GM18508 (cell line): ENCODE results near the gene CAPN8.

ENCODE experiments used
- ATAC-seq: cut with Tn5 transposase; IDR thresholded peaks from one replicate; pipeline ENCODE4 v1.9.1; 2021; ENCODE audit warnings: moderate number of reproducible peaks; ENCODE audit not compliant: insufficient read depth, unreplicated experiment

CAPN8 gene

GRCh38 chr1:223621312-223621734 lies 44.2 kb downstream of the CAPN8 start:
- peak; percentile 96 for ATAC-seq

- no peak for ATAC-seq
Measured at GRCh38 chr1:223620297-223620897, 45.1 kb downstream of the CAPN8 start.

DNA sequence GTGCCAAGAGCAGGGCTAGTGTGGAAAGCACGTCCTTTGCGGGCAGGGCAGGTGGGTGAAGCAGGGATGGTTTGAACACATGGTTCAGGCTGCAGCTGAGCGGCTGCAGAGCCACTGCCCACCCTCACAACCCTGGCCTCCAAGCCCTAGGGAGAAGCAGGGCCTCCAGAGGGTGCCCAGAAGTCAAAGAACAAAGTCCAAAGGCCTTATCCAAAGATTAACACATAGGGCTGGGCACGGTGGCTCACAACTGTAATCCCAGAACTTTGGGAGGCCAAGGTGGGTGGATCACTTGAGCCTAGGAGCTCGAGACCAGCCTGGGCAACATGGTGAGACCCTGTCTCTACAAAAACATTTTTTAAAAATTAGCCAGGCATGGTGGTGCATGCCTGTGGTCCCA lies 46.8 kb downstream of the CAPN8 start:
- ATAC-seq: no peak

DNA sequence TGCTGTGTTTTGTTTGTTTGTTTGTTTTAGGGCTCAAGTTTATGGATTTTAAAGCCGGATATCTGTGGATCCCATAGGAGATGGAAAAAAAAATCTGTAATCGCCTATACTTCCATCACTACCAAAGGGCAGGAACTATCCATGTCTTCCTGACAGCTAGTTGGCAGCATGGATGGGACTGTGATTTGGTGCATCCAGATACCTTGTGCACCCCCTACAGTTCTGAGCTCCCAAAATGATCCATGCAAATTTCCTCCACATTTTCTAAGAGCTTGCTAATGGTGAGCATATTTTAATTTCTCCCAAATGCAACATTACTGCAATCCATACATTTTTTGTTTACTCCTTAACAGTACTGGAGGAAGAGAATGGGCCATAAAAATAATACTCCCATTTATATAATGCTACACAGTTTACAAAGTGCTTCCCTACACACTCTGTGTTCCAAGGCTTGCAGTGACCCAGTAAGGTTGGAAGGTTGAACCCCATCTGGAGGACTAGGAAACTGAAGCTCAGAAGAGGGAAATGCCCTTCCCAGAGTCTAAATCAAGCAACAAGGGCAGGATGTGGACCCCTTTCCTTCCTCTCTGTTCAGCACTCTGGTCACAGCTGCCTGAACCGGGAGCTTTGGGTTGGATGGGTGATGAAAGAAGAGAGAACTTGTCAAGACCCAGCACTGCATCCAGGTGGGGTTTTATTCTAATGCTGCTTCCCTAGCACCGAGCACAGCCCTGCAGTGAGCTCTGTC lies 48.0 kb downstream of the CAPN8 start:
- no peak for ATAC-seq

GRCh38 chr1:223616586-223616985 lies 48.9 kb downstream of the CAPN8 start:
- no peak for ATAC-seq

DNA sequence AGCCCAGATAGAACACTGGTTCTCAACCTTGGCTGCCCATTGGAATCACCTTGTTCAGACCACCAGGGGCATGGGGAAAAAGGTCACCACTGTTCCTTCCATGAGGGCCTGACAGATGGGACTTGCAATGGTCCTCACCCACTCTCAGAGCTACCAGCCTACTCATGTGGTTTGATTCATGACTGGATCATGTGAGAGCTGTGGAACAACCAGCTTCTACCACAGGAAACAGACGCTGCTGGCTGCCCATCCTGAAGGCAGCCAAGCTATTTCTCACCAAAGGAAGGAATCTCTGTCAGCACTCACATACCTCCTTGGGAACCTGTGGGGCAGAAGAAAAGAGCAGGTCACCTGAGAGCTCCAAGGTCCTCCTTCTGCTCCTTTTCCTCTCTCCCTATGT lies 53.6 kb downstream of the CAPN8 start:
- no peak for ATAC-seq

GRCh38 chr1:223609977-223610376 lies 55.5 kb downstream of the CAPN8 start:
- ATAC-seq: no peak

DNA sequence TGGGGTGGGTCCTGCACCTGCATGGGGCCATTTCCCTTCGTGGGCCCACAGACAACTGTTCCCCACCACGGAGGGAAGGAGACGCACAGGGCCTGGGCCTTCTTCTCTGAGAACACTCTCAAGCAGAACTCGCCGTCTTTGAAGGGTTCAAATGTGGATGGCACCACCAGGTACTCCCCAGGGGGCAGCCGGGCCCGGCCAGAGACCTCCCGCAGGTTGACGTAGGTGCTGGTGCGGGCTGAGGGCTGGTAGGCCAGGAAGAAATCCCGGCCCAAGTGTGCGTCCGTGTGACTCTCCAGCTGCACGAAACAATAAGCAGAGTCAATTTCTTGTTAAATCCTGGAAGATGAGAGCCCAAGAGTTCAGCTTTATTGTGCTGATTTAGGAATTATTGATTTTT lies 56.4 kb downstream of the CAPN8 start:
- ATAC-seq: no peak

DNA sequence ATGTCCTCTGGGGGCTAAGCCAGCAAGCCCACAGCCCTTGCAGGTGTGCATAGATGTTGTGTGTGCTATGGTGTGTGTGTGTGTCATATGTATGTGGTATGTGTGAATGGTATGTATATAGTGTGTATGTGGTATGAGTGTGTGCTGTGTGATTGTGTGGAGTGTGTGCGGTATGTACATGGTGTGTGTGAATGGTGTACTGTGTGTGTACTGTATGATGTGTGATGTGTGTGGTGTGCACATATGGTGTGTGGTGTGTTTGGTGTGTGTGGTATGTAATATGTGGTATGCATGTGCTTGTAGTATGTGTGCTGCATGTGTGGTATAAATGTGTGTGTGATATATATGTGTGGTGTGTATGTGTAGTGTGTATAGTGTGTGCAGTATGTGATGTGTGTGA lies 107.0 kb downstream of the CAPN8 start:
- ATAC-seq: no peak

- no peak for ATAC-seq
Measured at GRCh38 chr1:223557130-223557475, 108.4 kb downstream of the CAPN8 start.

DNA sequence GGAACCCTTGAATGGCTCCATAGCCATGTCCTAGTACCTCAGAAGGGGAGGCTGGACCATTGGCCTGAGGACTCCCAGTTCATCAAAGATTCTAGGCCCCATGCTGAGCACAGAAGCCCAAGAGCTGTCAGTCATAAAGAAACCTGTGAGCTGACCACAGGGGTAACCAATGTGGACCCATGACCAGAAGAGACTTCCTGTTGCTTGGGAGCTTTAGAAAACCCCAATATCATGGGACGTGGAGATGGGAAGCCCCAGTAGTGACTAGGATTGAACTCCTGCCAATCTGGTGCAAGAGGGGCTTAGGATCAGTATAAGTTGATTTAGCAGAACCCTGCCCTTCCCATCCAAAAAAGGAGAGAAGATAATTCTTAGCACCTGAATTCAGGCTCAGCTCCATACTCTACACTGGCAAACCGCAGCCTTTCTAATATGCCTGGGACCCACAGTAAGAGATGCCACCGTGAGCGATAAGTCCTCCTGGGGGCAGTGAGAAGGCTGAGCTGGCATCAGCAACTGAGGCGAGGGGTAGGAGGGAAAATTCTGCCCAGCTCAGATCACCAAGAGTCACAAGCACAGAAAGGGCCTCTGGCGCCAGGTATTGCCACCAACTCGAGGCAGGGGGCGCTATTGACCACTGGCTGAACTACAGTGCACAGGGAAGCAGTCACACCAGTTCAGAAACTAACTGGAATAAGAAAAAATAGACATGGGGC lies 108.9 kb downstream of the CAPN8 start:
- ATAC-seq: peak; percentile 82

- ATAC-seq: no peak
Measured at GRCh38 chr1:223553957-223554356, 111.5 kb downstream of the CAPN8 start.

- no peak for ATAC-seq
Measured at GRCh38 chr1:223551610-223552009, 113.9 kb downstream of the CAPN8 start.

DNA sequence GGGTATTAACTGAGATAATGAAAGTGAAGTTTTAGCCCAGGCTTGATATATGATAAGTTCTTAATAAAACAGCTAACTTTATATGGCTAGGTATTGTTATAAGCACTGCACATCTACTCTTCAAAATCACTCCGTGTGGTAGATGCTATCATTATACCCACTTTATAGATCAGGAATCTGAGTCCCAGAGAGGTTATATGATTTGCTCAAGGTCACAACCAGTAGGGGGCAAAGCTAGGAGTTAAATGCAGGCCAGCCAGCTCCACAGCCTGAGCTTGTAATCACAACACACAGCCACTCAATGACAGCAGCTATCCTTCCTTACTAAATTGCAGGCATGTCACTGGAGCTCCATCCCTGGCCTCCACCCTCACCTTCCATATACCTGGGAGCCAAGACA lies 115.8 kb downstream of the CAPN8 start:
- no peak for ATAC-seq

- ATAC-seq: no peak
Measured at GRCh38 chr1:223547316-223548114, 118.0 kb downstream of the CAPN8 start.

DNA sequence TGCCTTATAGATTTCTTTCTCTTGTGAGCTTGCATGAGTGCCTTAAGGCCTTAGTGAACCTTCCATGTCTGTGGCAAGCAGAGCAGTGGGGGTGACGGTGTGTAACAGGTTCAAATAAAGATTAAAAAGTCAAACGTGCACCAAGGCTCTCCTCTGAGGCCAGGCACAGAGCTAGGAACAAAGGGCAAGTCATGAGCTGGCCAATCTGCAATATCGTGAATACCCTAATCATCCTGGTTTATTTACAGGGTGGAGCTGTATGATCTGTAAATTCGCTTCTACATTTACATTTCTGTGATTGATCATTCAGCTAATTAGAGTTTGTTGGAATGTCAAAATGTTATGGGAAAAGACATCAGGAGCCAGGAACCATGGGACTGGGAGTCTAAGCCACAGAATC lies 120.2 kb downstream of the CAPN8 start:
- no peak for ATAC-seq

- no peak for ATAC-seq
Measured at GRCh38 chr1:223543560-223543959, 121.9 kb downstream of the CAPN8 start.

DNA sequence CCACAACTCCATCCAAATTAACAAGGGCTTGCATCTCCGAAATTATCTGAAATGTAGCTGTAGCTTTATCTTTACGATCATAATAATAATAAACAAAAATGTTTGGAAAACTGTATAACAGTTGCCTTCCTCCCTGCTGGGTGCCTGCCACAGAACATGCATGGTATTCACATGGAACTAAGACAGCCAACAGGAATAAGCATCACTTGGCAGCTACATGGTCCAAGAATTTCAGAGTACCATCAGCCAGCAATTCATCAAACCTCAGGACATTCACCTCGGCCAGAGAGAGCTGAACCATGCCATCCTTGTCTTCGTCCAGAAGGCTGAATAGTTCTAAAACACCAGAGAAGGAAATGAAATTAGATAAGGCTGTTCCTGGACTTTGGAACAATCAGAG lies 122.7 kb downstream of the CAPN8 start:
- no peak for ATAC-seq

GRCh38 chr1:223540485-223541106 lies 124.9 kb downstream of the CAPN8 start:
- no peak for ATAC-seq

GRCh38 chr1:223539750-223540149 lies 125.8 kb downstream of the CAPN8 start:
- ATAC-seq: no peak
